MG63 (cell line): ENCODE measurements around the gene RACK1. TPM values are rescaled to one million over a fixed set of nuclear protein-coding genes. Genes with fewer than 3 reads are reported as not detected.
"Not testable (repeated sequence)": the region's sequence is repeated elsewhere in the genome, so short reads cannot be mapped to it uniquely, and the experiment has no call there.

Experiments used
- DNase-seq: peaks from one replicate; pipeline ENCODE4 v3.0.0-alpha.2; 2020
- H3K27me3 ChIP-seq: fragments of 250-450 bp; sonication (Bioruptor Pico); 2 replicates; pipeline ENCODE4 v1.5.1; 2020; ENCODE audit warnings: mild to moderate bottlenecking, moderate library complexity
- H3K36me3 ChIP-seq: fragments of 250-450 bp; sonication (Bioruptor Pico); 2 replicates; pipeline ENCODE4 v1.5.1; 2020; ENCODE audit warnings: mild to moderate bottlenecking, moderate library complexity
- H3K4me3 ChIP-seq: fragments of 250-450 bp; sonication (Bioruptor Pico); 2 replicates; pipeline ENCODE4 v1.5.1; 2020; ENCODE audit warnings: mild to moderate bottlenecking, moderate library complexity
- H3K9me3 ChIP-seq: fragments of 250-450 bp; sonication (Bioruptor Pico); 2 replicates; pipeline ENCODE4 v1.5.1; 2020; ENCODE audit warnings: mild to moderate bottlenecking, moderate library complexity
- total RNA-seq: library from RNA; depleted of rRNA; stranded (reverse); fragments of >200 nt; shearing (Covaris generic); gene quantifications from 2 replicates; pipeline ENCODE4 v1.2.3, GENCODE V29; 2014; ENCODE audit warnings: low replicate concordance

RACK1 gene
- total RNA-seq, 1 experiment from 2014 or later = 10,327 TPM

DNA sequence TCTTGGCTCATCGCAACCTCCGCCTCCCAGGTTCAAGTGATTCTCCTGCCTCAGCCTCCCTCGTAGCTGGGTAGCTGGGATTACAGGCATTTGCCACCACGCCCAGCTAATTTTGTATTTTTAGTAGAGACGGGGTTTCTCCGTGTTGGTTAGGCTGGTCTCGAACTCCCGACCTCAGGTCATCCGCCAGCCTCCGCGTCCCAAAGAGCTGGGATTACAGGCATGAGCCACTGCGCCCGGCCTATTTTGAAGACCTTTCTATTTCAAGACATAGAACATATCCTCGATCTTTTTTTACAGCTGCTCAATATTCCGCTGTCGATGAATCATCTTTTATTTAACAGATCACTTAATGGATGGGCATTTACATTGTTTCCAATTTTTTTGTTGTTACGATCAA is 33.0 kb downstream of the RACK1 start:
- not testable (repeated sequence) for DNase-seq, H3K9me3 ChIP-seq, H3K36me3 ChIP-seq, H3K27me3 ChIP-seq, H3K4me3 ChIP-seq

DNA sequence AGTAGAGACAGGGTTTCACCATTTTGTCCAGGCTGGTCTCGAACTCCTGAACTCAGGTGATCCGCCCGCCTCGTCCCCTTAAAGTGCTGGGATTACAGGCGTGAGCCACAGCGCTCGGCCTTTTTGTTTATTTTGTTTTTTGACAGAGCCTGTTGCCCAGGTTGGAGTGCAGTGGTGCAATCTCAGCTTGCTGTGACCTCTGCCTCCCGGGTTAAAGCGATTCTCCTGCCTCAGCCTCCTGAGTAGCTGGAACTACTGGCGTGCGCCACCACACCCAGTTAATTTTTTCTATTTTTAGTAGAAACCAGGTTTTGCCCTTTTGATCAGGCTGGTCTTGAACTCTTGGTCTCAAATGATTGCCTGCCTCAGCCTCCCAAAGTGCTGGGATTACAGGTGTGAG is 33.6 kb downstream of the RACK1 start:
- not testable (repeated sequence) for H3K4me3 ChIP-seq, H3K27me3 ChIP-seq, DNase-seq

GRCh38 chr5:181209006-181209405 is 34.7 kb downstream of the RACK1 start:
- H3K27me3 ChIP-seq, H3K9me3 ChIP-seq, H3K36me3 ChIP-seq, DNase-seq, H3K4me3 ChIP-seq: not testable (repeated sequence)

More for the DNA sequence above, 33.6 kb downstream of the RACK1 start:
- not testable (repeated sequence) for H3K9me3 ChIP-seq, H3K36me3 ChIP-seq

DNA sequence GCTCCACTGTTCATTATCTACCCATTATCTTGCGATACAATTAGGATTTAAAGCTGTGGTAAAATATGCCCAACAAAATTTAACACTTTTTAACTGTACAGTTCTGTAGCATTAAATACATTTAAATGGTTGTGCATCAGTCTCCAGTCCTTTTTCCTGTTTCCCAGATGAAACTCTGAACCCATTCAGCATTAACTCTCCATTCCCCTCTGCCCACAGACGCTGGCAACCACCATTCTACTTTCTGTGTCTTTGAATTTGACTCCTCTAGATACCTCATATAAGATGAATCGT is 35.8 kb downstream of the RACK1 start:
- Histone ChIP-seq H3K4me3 (peak overlapping the region; percentile 61), H3K27me3 (no peaks in the 10 kb centered on the region)

DNA sequence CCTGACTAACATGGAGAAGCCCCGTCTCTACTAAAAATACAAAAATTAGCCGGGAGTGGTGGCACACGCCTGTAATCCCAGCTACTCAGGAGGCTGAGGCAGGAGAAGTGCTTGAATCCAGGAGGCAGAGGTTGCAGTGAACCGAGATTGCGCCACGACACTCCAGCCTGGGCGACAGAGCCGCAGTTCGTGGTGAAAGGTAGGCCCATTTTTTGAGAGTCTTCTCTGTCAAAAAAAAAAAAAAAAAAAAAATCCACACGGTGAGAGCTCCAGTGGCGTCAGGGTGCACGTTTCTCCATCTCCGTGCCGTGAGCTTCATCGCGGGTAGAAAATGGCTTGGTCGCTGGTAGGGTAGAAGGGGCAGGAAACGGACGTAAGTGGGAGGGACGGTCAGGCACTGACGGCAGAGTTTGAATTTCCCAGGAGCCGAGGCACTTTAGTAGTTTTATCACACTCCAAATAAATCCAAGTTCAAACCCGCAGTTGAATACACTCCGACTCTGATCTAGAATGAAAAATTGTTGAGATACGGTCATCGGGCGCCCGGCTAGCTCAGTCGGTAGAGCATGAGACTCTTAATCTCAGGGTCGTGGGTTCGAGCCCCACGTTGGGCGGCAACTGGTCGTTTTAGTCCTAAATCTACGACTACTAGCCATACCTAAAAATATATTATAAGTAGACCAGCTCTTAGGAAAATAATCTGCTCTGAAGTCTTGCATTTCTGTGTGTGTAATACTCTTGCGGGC is 36.3 kb downstream of the RACK1 start:
- DNase-seq = peak; percentile 90
- Histone ChIP-seq H3K4me3 (peak overlapping the region; percentile 61), H3K9me3 (no peaks in the 10 kb centered on the region), H3K36me3 (peaks cover 4% of the 10 kb centered on the region), H3K27me3 (no peaks in the 10 kb centered on the region)

More for the DNA sequence above, 35.8 kb downstream of the RACK1 start:
- H3K36me3 ChIP-seq = peaks cover 1% of the 10 kb centered on the region
- no peaks in the 10 kb centered on the region for H3K9me3 ChIP-seq
- no peak for DNase-seq

DNA sequence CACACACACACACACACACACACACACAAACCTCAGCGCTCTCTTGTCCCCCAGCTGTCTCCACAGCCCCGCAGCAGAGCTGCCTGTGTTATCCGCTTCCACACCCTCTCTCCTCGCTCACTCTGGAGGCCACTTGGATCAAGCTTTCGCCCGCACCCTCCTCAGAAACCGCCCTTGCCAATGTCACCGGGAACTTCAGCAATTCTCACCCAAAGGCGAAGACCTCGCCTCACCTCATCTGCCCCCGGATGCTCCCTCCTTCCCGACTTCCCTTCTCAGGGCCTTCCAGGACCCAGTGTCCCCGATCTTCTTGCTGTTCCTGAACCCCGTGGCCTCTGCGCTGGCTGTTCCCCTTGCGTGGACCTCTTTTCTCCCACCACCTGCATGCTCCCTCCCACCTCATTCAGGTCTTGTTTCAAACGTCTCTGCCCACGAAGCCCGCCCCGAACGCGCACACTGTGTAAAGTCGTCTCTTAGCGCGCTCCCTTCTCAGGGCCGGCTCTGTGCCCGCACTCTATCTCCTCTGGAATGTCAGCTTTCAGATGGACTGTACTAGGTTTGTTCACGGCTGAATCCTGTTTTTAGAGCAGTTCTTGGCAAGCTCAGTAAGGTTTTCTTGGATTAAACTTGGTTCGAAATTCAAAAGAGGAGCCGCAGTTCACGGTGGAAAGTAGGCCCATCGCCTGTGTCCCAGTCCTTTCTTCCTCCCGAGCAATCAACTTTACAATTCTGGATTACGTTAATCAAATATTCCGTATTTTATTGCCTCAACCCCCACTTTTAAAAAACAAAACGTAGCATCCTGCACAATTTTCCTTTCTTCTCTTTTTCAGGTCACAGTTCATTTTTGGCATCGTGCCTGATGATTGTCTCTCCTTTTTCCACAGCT is 37.7 kb downstream of the RACK1 start:
- DNase-seq = no peak
- Histone ChIP-seq H3K36me3 (peaks cover 4% of the 10 kb centered on the region), H3K9me3 (no peaks in the 10 kb centered on the region), H3K4me3 (peak overlapping the region; percentile 75), H3K27me3 (no peaks in the 10 kb centered on the region)

DNA sequence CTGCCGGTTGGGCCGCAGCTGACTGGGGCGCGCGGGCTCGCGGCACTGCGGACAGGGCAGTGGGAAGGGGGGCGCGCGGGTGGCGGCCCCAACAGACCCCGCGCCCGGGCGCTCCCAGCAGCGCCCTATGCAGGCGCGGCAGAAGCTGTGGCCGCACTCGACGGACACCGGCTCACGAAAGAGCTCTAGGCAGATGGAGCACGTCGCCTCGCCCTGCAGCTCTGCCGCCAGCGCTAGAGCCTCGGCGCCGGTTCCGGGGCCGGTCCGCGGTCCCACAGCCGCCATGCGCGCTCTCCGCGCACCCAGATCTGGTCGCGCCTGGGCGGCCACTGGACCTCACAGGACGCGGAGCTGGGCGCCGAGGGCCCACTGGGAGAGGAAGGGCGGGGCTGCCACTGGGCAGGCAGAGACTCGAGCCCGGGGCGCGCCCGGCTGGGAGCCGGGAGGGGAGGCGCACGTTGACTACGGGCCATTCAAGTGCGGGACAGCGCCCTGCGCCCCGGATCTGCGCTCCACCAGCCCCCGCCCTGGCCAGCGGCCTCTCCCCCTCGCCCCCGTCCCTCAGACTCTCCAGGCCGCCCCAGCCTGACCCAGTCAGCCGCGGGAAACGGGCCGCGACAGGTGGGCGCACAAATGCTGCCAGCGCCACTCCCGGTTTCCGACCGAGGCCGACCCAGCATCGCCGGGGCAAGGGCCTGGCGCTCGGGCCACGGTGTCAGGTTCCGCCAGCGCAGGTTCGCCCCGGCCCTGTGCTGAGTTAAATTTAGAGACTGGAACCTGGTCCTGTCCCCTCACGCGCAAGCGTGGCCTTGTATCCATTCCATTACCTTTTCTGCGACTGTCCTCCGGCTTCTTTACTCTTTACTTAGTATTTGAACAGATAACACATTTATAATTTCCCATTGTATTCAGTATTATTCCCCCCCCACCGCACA is 38.6 kb downstream of the RACK1 start, which contains the start of gene TRIM7:
TRIM7 (minus strand) TSS at position 371 of the 935 bp plus-strand sequence; CDS start at position 285, 86 bp downstream.
- DNase-seq = peak; percentile 81
- Histone ChIP-seq H3K27me3 (no peaks in the 10 kb centered on the region), H3K36me3 (peaks cover 4% of the 10 kb centered on the region), H3K4me3 (peak within 1 kb of the TSS; percentile 75), H3K9me3 (no peaks in the 10 kb centered on the region)

- H3K27me3 ChIP-seq = no peaks in the 10 kb centered on the region
- H3K4me3 ChIP-seq = peak overlapping the region; percentile 75
- no peaks in the 10 kb centered on the region for H3K9me3 ChIP-seq
- DNase-seq = peak; percentile 57
- H3K36me3 ChIP-seq = peaks cover 4% of the 10 kb centered on the region
These were observed 39.4 kb downstream of the RACK1 start for GRCh38 chr5:181204113-181204825.

GRCh38 chr5:181203777-181204112 is 40.0 kb downstream of the RACK1 start:
- no peaks in the 10 kb centered on the region for H3K27me3 ChIP-seq
- H3K9me3 ChIP-seq = no peaks in the 10 kb centered on the region
- DNase-seq = peak; percentile 38
- peaks cover 4% of the 10 kb centered on the region for H3K36me3 ChIP-seq
- H3K4me3 ChIP-seq = peak overlapping the region; percentile 75

DNA sequence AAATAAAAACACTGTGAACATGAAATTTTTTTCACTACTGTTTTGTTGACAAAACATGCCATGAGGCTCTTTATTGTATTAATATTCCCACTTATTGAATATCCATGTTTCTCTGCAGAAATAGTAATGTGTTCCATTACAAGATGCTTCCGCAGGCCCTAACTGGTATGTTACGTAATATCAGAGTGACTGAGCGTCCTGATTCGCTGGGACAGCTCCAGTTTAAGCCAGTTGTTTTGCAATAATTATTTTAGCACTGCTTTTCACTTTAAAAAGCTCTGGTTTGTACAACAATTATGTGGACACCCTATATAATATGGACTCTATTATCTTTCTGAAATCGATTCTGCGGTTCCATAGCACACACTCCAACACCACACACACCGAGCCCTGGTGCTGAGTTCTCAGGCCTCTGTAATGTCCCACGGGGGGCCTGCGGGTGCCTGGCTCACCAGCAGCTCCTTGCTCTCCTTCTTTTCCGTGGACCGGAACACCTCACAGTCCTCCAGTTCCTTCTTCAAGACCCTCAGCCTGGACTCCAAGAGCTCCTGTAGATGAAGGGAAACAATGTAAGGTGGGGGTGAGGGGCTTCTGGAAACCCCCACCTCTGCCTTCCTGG is 40.5 kb downstream of the RACK1 start:
- H3K36me3 ChIP-seq = peaks cover 4% of the 10 kb centered on the region
- peak overlapping the region; percentile 75 for H3K4me3 ChIP-seq
- H3K27me3 ChIP-seq = no peaks in the 10 kb centered on the region
- no peak for DNase-seq
- H3K9me3 ChIP-seq = no peaks in the 10 kb centered on the region

DNA sequence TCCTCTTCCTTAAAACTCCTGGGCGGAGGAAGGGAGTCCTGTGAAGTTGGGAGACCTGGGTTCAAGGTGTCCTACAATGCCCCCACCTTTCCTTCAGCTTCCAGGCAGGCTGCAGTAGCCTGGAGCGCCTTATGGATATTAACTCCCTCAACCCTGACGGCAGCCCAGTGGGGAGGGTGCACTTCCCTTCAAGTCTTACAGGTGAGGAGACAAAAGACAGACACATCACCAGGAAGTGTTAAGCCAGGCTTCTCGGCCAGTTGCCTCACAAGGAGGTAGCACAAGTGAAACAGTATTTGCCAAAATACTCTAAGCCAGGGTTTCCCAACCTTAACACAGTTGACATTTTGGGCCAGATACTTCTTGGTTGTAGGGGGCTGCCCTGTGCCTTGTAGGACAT is 42.9 kb downstream of the RACK1 start:
- Histone ChIP-seq H3K36me3 (peaks cover 4% of the 10 kb centered on the region), H3K27me3 (no peaks in the 10 kb centered on the region), H3K4me3 (no peak overlapping the region), H3K9me3 (no peaks in the 10 kb centered on the region)
- DNase-seq = no peak

DNA sequence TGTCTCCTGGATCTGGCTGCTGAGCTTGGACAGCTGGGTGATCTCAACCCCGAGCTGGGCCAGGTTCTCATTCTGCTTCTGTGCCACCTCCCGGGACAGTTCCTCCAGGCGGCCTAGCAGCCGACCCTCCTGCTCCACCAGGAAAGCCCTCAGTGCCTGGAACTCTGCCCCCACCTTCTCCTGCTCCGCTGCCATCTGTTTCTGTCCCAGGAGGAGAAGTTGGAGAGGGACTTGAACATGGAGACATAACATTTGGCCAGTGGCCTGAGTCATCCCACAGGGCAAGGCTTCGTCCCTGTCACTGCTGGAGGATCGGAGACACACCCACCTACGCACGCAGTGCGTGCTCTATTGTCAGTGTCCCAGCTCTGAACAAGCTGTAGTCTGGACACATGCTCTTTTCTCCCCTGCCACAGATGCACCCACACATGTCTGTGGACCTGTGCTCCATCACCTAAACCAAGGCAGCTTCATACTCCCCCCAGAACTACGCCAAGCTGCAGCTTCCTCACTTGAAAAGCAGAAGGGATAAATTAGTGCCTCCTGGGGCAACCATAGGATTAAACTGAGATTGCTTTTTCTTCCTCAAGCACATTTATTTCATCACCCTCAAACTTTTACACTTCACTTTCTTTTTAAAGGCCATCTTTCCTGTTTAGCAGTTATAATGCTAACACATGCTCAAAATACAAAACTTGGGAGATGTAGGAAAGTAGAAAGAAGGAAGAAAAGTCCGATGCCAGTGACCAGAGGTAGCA is 43.6 kb downstream of the RACK1 start:
- H3K4me3 ChIP-seq = no peak overlapping the region
- no peaks in the 10 kb centered on the region for H3K9me3 ChIP-seq
- DNase-seq = no peak
- no peaks in the 10 kb centered on the region for H3K27me3 ChIP-seq
- peaks cover 4% of the 10 kb centered on the region for H3K36me3 ChIP-seq

GRCh38 chr5:181198905-181199519 is 44.7 kb downstream of the RACK1 start:
- H3K4me3 ChIP-seq = no peak overlapping the region
- no peak for DNase-seq
- H3K27me3 ChIP-seq = no peaks in the 10 kb centered on the region

DNA sequence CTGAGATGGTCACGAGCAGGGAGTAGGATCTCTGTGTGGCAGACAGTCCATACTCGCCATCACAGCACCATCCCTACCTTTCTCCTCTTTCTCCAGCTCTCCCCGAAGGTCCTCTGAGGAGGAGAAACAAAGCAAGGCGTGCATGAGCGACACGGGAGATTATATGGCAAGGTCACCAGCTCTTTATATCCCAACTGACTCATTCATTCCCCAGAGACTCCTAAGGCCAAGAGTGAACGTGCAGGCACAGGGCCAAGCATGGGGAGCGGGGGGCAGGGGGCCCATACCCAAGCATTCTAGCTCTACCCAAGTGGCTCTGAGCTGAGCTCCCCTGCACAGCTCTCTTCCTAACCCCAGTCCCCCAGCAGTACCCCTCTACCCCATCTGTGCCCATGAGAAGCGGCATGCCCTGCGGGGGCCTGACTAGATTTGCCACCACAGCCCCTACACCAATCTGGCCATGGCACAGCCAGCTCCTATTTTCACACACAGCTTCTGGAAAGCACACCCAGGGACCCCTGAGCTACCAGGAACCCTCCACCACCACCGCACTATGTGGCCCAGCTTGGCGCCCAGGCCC is 45.5 kb downstream of the RACK1 start:
- Histone ChIP-seq H3K36me3 (peaks cover 10% of the 10 kb centered on the region), H3K4me3 (no peak overlapping the region), H3K27me3 (no peaks in the 10 kb centered on the region), H3K9me3 (no peaks in the 10 kb centered on the region)
- no peak for DNase-seq

More at GRCh38 chr5:181198905-181199519, 44.7 kb downstream of the RACK1 start:
- H3K9me3 ChIP-seq = no peaks in the 10 kb centered on the region
- peaks cover 9% of the 10 kb centered on the region for H3K36me3 ChIP-seq
